ENCODE results near the gene RERE.
"Not testable (repeated sequence)": the region's sequence is repeated elsewhere in the genome, so short reads cannot be mapped to it uniquely, and the experiment has no call there.

The RERE gene

GRCh38 chr1:8533907-8534306, 283.5 kb downstream of the RERE start:
- no peak for DNase-seq

GRCh38 chr1:8533124-8533523, 284.3 kb downstream of the RERE start:
- DNase-seq, result no peak

- DNase-seq, result no peak
Observed at GRCh38 chr1:8529901-8530300, 287.5 kb downstream of the RERE start.

GRCh38 chr1:8527941-8528340, 289.5 kb downstream of the RERE start:
- DNase-seq, result no peak

DNA sequence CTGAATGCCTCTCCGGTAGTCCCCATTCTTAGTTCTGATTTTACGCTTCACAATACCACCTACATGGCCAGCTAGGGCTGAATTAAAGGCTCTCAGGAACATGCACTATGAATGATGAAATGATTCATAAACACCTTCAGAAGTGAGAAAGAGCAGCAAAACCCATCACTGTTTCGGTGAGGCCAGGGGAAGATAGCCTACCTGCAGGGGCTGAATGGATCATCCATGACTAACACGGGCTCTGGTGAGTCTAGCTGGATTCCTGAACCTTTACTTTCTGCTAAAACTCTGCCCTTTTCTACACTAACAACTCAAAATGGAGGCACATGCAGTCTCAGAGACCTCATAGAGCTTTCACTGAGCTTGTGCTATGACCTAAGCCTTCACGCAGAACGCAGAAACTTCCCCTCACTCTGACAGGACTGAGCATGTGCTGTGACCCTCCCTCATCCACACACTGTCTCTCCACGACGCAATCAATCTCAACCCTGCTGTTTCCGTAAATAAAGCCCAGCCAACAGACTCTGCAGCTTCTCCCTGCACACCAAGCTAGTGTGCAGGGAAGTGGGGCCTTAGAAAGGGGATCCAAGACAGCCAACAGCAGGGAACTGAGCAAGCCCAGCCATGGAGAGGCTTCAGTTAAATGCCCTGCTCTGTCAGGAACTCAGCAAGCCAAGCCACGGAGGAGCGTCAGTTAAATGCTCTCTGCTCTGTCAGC, 291.7 kb downstream of the RERE start:
- DNase-seq, result peak; percentile 61

DNA sequence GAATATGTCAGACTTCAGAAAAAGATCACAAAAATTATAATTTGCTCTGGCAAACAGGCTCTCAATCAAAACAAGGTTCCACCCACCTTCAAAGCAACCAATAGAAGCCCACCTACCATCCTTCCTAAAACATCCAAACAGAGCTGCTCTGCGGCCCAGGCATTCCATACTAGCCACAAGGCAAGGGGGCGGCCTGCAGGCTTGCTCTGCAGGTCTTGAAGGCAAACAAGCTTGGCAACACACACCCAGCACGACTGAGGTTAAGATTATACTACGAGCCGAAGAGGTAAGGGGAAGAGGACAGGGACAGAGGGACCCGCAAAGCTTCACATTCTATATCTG, 292.3 kb downstream of the RERE start:
- no peak for DNase-seq

- no peak for DNase-seq
Observed at GRCh38 chr1:8524627-8525157, 292.7 kb downstream of the RERE start.

DNA sequence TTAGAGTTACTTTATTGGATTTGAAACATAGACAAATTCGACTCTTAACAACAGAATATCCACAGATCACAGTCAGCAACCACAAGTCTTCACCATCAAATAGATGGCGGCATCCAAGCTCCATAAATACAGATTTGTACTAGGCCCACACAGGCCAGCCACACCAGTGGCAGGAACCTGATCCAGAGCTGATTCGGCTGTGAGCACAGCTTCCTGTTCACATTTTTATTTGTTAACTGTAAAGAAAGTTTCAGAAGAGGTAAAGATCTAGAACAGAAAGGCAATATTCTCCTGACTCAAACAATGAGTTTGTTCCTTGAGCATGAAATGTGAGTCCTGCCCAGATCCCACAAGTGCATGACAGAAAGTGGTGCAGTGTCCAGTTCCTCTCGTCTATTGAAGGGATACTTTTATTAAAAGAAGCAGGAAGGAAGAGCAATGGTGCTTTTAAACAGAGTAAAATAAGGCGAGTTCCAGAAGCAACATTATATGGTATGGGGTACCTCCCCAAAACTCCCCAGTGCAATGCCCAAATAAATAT, 293.7 kb downstream of the RERE start:
- no peak for DNase-seq

GRCh38 chr1:8520483-8520966, 296.9 kb downstream of the RERE start:
- no peak for DNase-seq

DNA sequence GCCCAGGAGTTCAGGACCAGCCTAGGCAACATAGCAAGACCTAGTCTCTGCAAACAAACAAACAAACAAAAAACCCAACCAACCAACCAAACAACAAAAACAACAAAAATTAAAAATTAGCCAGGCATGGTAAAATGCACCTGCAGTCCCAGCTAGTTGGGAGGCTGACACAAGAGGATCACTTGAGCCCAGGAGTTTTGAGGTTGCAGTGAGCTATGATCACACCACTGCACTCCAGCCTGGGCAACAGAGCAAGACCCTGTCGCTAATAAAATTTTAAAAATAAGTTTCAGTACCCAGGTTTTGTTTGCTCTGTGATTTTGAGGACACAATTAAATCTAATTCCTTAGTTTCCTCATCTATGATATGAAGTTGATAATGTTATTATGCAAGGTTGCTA, 298.3 kb downstream of the RERE start:
- no peak for DNase-seq

DNA sequence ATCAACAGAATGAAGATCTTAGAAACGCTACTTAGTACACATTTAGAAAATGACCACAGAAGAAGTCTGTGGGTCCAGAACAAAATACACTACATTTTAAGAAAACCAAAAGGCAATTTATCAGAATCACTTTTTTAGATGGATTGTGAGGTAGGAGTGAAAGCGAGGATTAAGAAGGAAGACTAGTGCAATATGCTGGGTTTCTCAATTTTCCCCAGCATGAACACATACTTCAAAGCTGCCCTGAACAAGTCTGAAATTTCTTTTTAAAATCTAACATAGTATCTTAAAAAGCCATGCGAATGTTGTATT, 299.0 kb downstream of the RERE start:
- DNase-seq, result no peak

DNA sequence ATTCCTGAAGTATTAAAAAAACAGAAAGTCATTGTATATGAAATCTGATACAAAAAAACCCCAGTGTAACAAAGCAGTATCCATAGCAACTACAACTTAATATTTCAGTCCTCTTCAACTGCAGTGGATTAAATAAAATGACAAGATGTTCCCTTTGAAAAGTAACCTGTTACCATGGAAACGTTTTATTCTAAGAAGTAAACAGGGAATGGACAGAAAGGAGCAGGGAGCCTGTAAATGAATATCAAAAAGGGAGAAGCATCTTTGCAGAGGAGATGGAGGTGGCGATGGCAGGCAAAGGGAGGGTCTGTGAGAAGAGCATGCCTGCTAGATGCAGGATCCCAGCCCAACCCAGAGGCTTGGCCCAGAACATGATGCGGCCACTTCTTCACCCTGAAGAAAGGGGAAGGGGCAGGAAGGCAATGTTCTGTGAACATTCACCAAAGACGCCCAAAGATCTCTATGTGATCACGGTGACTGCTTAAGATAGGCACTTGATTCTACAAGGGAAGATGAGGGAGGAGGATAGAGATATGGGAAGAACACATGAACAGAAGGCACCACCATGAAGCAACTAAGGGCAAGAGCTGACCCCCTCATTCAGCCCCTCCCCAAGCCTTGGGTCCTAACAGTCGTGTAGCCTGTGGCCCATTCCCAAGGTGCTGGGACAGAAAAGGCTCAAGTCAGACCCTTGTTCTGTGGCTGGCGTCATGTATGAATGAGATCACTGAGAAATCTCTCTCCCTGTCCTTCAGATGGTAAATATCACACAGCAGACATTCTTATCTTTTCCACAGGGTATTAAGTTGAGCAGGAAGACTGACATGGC, 299.6 kb downstream of the RERE start:
- no peak for DNase-seq

DNA sequence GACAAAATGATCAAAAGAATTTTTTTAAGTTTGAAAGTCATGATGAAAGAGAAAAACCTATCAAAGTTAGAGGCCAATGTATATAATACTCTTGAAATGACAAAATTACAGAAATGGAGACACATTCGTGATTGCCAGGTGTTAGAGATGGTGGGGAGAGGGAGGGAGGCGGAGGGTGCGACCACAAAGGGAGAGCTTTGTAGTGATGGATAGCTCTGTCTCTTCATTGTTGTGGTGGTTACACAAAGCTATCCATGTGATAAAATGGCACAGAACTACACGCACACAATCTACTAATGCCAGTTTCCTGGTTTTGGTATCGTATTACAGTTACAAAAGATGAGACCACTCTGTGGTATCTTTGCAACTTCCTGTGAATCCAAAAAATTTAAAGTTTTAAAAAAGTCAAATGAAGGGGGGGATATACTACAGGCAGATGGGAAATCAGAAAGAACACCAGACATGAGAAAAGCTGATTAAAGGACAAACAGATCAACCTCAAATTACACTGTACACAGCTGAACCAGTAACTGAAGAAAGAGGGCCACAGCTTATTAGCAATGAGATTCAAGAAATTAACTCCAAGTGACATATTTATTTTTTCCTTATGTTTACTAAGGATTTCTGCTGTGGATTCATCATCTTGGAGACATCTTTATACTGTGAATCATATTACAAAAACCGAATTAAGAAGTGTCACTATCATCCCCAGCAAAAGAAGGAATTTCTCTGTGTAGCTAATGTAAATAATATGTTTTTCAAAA, 300.5 kb downstream of the RERE start:
- no peak for DNase-seq

DNA sequence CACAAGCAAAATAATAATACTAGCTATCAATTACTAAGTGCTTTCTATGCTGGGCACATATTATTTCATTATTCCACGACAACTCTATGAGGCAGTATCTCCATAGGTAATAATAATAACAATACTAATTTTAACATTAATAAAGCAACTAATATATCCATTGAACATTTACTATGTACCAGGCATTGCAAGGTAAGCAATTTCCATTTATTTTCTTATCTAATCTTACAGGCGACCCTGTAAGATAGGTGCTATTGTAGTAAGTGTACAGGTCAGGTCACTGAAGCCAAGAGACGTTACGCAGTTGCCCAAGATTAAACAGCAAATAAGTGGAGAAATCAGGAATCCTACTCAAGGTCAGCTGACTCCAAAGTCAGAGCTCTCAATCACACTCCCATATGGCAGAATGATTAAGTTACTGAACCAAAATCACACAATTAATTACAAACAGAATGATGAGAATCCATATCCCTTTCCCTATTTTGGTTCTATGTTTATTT, 301.1 kb downstream of the RERE start:
- DNase-seq, result no peak

DNA sequence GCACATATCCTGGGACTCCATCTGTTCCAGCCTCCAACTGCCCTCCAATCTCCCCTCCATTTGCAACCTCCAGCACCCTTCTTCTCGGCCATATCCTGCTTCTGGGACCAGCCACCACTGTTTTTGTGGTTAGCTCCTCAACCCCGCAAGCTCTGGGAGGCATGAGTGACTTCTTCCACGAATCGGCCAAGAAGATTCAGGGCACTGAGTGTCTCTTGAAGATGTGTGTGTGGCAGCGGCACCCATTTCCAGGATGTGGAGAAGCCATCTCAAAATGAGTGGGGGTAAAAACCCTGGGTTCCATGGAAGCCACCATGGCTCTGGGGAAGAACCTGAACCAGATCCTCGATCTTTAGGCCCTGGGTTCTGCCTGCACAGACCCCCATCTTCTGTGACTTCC, 304.9 kb downstream of the RERE start:
- no peak for DNase-seq

- DNase-seq, result no peak
Observed at GRCh38 chr1:8510041-8510823, 307.2 kb downstream of the RERE start.

DNA sequence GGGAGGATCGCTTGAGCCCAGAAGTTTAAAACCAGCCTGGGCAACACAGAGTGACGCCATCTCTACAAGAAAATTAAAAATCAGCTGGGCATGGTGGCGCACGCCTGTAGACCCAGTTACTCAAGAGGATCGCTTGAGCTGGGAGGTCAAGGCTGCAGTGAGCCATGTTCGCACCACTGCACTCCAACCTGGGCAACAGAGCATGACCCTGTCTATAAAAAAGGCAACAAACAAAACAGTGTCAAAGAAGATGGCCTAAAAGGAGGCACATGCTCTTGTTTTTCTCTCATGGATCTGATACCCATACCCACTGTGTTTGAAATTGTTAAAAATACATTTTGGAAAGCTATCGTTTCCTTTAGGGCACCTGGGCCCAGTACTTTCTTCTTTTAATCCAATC, 307.9 kb downstream of the RERE start:
- DNase-seq, result no peak

DNA sequence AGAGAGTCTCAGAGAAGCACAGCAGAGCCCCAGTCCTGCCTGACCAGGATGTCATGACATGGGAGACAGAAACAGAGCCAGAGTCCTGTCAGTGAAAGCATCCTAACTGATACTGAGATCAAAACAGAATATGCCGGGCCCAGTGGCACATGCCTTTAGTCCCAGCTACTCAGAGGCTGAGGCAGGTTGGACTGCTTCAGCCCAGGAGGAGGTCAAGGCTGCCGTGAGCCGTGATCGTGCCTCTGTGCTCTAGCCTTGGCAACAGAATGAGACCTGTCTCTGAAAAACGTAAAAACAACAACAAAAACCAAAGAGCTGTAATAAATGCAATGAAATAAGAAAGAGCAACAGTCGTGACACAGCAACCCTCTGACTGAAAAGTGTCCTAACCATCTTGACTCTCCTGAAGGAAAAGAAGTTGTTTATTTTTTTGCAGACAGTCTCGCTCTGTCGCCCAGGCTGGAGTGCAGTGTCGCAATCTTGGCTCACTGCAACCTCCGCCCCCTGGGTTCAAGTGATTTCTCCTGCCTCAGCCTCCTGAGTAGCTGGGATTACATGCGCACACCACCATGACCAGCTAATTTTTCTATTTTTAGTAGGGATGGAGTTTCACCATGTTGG, 310.3 kb downstream of the RERE start:
- no peak for DNase-seq

GRCh38 chr1:8506456-8506855, 311.0 kb downstream of the RERE start:
- DNase-seq, result no peak

GRCh38 chr1:8503842-8504241, 313.6 kb downstream of the RERE start:
- DNase-seq, result no peak

GRCh38 chr1:8502949-8503348, 314.5 kb downstream of the RERE start:
- DNase-seq, result not testable (repeated sequence)
